Adipocyte (in vitro differentiated cells): ENCODE data around the gene LILRB3.
"Not testable (repeated sequence)": the region's sequence is repeated elsewhere in the genome, so short reads cannot be mapped to it uniquely, and the experiment has no call there.

Experiments
- DNase-seq: peaks from one replicate; pipeline ENCODE4 v3.0.0-alpha.2; 2015; ENCODE audit warnings: low read depth
- H3K27me3 ChIP-seq: replicated peaks from 2 replicates; pipeline ENCODE4 v1.7.0; 2013; ENCODE audit warnings: mild to moderate bottlenecking, low read length, moderate library complexity; ENCODE audit not compliant: control insufficient read depth, insufficient read depth
- H3K36me3 ChIP-seq: 2 replicates; pipeline ENCODE4 v1.7.0; 2013; ENCODE audit warnings: low read length, mild to moderate bottlenecking, moderate library complexity; ENCODE audit not compliant: control insufficient read depth, insufficient read depth, severe bottlenecking
- H3K4me1 ChIP-seq: 2 replicates; pipeline ENCODE4 v1.7.0; 2013; ENCODE audit warnings: mild to moderate bottlenecking, low read length, moderate library complexity; ENCODE audit not compliant: control insufficient read depth, insufficient read depth
- H3K4me3 ChIP-seq: 2 replicates; pipeline ENCODE4 v1.7.0; 2013; ENCODE audit warnings: mild to moderate bottlenecking, low read length, moderate library complexity
- H3K9ac ChIP-seq: 2 replicates; pipeline ENCODE4 v1.7.0; 2013; ENCODE audit warnings: mild to moderate bottlenecking, low read length, moderate library complexity
- H3K9me3 ChIP-seq: 2 replicates; pipeline ENCODE4 v1.7.0; 2013; ENCODE audit warnings: mild to moderate bottlenecking, low read length, moderate library complexity; ENCODE audit not compliant: control insufficient read depth

LILRB3 gene

DNA sequence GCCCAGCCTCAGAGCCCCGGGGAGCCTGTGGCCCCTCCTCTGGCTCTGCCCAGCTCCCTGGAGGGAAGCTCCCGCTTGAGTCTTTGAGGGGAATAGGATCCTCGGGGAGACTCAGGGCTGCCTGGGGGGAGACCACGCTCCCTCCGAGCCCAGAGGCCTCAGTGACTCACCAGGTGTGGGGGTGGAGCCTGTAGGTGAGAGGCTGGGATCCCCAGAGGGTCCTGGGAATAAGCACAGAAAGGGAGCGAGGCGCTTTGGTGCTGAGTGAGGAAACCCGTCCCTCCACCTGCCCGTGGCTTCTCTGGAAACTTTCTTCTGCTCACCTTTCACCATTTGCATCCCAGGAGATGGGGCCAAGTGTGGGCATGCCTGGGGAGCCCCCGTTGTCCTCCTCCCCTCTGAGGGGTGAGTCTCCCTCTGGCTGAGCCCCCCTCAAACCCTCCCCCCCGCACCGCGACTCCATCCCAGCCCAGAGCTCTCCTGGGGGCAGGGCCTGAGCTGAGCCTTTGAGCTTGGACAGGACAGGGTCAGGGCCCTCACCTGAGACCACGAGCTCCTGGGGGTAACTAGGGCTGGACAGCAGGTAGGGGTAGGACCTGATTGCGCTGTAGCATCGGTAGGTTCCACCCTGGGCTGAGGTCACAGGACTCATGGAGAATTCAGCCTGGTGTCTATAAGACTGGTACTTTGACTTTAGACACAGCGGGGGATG, 31.5 kb upstream of the LILRB3 start:
- H3K9me3 ChIP-seq, result no peaks in the 10 kb centered on the region
- no peaks in the 10 kb centered on the region for H3K4me1 ChIP-seq
- H3K36me3 ChIP-seq, result no peaks in the 10 kb centered on the region
- H3K4me3 ChIP-seq, result no peak overlapping the region
- no peak overlapping the region for H3K9ac ChIP-seq
- H3K27me3 ChIP-seq, result peaks cover 44% of the 10 kb centered on the region
- no peak for DNase-seq

DNA sequence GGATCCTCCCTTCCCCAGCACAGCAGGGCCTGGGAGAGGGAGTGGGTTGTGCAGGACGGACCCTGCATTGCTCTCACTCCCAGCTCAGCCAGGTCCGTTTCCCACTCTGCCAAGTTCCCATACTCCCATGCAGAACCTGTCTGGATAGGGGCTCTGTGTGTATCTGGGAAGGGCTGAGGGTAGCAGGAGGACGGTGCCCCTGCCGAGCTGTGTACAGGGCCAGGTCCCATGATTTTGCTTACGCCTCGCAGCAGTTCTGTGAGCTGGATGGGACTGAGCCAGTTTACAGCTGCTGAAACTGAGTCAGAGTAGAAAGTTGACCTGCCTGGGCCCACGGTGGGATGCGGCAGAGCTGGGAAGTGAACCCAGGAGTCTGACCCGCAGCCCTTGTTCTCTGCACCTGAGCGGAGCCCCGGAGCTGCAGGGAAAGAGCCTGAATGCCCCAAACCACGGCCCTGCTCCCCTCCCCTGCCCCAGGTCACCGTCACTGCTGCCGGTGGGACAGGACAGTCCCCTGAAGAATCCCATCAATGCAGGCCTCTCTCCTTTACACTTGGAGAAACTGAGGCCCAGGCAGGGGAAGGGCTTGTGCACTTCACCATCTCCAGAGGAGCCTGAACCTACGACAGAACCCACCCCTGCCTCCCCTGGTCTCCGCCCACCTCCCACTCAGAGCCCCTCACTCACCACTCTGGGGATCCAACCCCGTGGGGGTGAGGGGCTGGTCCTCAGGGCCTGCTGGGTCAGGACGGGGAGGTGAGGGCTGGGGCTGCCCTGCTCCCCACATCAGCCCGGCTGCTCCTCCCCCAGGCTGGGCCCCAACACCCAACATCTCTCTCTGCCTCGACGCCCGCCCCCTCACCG, 30.8 kb upstream of the LILRB3 start:
- no peak overlapping the region for H3K4me3 ChIP-seq
- H3K36me3 ChIP-seq, result no peaks in the 10 kb centered on the region
- H3K9ac ChIP-seq, result no peak overlapping the region
- no peaks in the 10 kb centered on the region for H3K4me1 ChIP-seq
- H3K9me3 ChIP-seq, result no peaks in the 10 kb centered on the region
- H3K27me3 ChIP-seq, result peaks cover 44% of the 10 kb centered on the region
- no peak for DNase-seq

DNA sequence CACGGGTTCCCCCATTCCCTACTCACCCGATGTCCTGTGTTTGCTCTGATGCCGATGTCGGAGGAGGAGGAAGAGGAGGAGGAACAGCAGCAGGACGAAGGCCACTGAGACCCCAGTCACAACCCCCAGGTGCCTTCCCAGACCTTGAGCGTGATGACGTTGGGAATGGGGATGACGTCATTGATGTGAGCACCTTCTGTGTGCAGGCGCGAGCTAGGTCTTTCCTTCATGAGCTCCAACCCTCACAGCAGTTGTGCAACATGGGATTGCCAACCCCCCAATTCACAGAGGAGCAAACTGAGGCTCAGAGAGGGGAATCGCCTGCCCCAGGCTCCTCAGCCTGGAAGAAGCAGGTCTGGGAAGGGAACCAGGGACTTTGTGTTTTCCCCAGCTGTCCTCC, 30.0 kb upstream of the LILRB3 start:
- Histone ChIP-seq H3K4me3 (no peak overlapping the region), H3K9ac (no peak overlapping the region), H3K4me1 (no peaks in the 10 kb centered on the region), H3K27me3 (peaks cover 43% of the 10 kb centered on the region), H3K36me3 (no peaks in the 10 kb centered on the region), H3K9me3 (no peaks in the 10 kb centered on the region)
- DNase-seq, result no peak

DNA sequence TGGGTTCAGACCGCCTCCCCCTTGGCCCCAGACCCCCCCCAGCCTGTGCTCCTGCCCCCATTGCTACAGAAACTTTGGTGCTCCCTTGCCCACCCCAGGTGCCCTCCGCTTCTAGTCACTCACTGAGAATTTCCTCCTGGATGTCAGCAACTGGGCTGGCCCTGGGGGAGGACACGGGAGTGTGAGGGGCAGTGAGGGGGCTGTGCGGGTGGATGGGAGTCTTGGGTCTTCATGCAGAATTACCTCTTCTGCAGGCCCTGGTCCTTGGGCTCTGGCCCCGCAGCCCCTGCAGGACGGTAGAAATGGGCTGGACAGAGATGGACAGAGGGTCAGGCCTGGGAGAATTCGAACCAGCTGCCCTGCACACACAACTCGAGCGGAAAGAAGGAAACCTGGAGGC, 29.4 kb upstream of the LILRB3 start:
- no peak for DNase-seq
- Histone ChIP-seq H3K36me3 (no peaks in the 10 kb centered on the region), H3K4me3 (no peak overlapping the region), H3K9me3 (no peaks in the 10 kb centered on the region), H3K4me1 (no peaks in the 10 kb centered on the region), H3K27me3 (peaks cover 37% of the 10 kb centered on the region), H3K9ac (no peak overlapping the region)

DNA sequence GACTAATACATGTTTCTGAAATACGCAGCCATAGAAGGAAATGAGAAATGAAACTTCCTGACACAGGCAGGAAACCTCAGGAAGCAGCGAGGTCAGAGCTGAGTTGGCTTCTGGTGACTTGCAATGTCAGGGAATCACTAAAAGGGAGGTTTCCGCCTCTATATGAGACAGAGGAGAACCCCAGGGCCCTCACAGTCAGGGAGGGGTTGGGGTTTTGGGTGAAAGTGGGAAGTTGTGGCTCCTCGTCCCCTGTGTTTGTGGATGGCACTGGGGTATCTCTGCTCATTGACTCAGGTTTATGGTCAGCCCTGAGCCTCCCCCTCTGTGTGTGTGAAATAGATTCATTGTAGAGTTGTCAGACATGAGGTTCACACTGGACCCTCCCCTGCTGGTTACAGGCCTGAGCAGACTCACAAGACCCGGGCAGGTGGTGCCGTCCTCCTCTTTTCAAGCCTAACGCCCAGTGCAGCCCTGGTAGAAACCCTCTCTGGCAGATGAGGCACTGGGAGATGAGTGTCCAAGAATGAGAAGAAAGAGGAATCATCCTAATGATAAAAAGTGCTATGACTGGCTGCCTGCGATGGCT, 25.3 kb upstream of the LILRB3 start:
- H3K4me1 ChIP-seq, result no peaks in the 10 kb centered on the region
- no peak overlapping the region for H3K9ac ChIP-seq
- H3K27me3 ChIP-seq, result peaks cover 9% of the 10 kb centered on the region
- no peak for DNase-seq
- no peak overlapping the region for H3K4me3 ChIP-seq
- no peaks in the 10 kb centered on the region for H3K9me3 ChIP-seq
- no peaks in the 10 kb centered on the region for H3K36me3 ChIP-seq

DNA sequence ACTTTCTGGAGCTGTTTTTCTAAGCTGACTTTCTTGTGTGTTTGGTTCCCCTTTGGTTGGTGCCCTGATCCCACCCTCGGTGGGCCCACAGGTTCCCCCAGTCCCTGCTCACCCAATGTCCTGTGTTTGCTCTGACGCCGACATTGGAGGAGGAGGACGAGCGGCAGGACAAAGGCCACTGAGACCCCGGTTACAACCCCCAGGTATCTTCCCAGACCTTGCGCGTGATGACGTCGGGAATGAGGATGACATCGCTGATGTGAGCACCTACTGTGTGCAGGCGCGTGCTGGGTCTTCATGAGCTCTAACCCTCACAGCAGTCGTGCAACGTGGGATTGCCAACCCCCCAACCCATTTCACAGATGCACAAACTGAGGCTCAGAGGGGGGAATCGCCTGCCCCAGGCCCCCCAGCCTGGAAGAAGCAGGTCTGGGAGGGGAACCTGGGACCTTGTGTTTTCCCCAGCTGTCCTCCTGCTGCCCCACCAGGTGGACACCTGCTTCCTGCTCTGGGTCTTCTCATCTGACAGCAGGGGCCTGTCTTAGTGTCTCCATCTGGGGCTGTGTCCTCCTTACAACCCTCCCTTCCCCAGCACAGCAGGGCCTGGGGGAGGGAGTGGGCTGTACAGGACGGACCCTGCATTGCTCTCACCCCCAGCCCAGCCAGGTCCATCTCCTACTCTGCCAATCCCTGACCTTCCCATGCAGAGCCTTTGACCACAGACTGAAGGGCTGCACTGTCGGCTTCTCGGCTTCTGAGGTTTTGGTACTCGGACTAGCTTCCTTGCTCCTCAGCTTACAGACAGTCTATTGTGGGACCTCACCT, 24.5 kb upstream of the LILRB3 start:
- peaks cover 3% of the 10 kb centered on the region for H3K27me3 ChIP-seq
- DNase-seq, result no peak

DNA sequence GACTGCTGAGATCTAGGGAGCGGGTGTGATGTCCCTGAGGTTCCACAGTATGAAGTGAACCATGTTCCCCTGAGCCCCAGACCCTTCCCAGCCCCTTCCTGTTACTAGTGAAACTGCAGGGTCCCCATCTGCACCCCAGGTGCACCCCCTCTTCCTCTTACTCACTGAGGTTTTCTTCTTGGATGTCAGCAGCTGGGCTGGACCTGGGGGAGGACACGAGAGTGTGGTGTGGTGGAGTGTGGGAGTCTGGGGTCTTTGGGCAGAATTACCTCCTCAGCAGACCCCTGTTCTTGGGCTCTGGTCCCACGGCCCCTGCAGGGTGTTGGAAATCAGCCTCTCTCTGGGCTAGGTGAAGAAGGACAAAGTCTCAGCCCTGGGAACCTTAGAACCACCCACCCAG, 23.1 kb upstream of the LILRB3 start:
- Histone ChIP-seq H3K36me3 (no peaks in the 10 kb centered on the region), H3K9ac (no peak overlapping the region), H3K4me1 (no peaks in the 10 kb centered on the region), H3K4me3 (no peak overlapping the region), H3K9me3 (no peaks in the 10 kb centered on the region), H3K27me3 (peaks cover 3% of the 10 kb centered on the region)
- no peak for DNase-seq

More for the DNA sequence above, 24.5 kb upstream of the LILRB3 start:
- H3K36me3 ChIP-seq, result no peaks in the 10 kb centered on the region
- H3K4me1 ChIP-seq, result no peaks in the 10 kb centered on the region
- no peak overlapping the region for H3K4me3 ChIP-seq
- no peak overlapping the region for H3K9ac ChIP-seq
- no peaks in the 10 kb centered on the region for H3K9me3 ChIP-seq

DNA sequence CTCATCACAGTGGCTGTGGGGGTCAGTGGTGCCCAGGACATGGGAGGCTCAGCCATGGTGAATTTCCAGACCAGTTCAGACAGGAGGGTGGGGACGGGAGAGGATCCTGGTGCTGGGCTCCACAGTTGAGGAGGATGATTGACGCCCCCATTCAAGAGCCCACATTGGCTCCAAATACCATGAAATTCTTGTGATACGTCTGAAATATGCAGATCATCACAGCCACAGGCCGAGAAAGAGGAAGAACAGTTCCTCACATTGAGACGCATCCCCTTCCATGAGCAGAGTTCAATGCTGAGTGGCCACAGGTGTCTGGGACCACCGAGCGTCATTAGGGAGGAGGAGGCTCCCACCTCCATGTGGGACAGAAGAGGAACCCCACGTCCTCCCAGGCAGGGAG, 21.0 kb upstream of the LILRB3 start:
- DNase-seq, H3K9me3 ChIP-seq: not testable (repeated sequence)

DNA sequence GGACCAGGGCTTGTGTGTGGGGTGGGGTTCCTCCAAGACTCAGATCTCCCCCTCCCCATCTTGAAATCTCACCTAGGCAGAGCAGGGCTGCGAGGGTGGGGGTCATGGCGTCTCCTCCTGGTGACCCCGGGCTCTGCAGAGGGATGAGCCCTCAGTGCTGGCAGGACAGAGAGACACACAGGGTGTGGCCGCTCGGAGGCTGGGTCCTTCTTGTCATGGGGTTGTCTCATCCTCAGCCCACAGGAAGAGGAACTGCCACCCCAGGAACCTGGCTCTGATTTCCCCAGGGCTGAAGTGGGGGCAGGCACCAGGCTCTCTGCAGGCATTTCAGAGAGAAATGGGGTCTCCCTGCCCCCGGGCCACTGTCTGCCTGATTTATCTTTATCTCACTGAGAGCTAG, 19.8 kb upstream of the LILRB3 start, which contains the start of gene LILRA6:
Gene LILRA6 (minus strand): TSS at position 145 of the 400 bp plus-strand sequence.
- peaks cover 11% of the 10 kb centered on the region for H3K27me3 ChIP-seq
- H3K4me1 ChIP-seq, H3K4me3 ChIP-seq, H3K36me3 ChIP-seq, H3K9me3 ChIP-seq, H3K9ac ChIP-seq, DNase-seq: not testable (repeated sequence)

More for the DNA sequence above, 21.0 kb upstream of the LILRB3 start:
- H3K27me3 ChIP-seq, H3K4me3 ChIP-seq, H3K4me1 ChIP-seq, H3K36me3 ChIP-seq, H3K9ac ChIP-seq: not testable (repeated sequence)

DNA sequence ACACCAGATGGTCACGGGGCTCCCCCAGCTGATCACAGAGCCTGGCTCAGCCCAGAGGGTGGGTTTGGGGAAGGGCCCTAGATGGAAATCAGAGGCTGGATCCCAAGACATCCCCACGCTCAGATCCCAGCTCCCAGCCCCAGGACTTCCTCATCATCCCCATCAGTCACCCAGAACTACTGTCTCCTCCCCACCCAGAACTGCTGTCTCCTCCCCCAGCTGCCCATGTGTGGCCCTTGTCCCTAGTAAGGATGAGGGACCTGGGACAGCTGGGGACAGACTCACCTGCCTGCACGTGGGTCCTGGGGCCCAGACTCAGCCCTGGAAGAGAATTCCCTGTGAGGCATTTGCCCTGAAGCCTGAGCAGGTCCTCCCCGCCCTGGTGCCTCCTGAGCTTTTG, 19.4 kb upstream of the LILRB3 start:
- not testable (repeated sequence) for H3K9me3 ChIP-seq, DNase-seq

More for the DNA sequence above, 19.4 kb upstream of the LILRB3 start:
- not testable (repeated sequence) for H3K4me1 ChIP-seq, H3K36me3 ChIP-seq, H3K4me3 ChIP-seq, H3K9ac ChIP-seq
- H3K27me3 ChIP-seq, result peaks cover 15% of the 10 kb centered on the region
